ENCODE data around the gene AGFG1. TPM values are rescaled to one million over a fixed set of nuclear protein-coding genes. Genes with fewer than 3 reads are reported as not detected.
"Not testable (repeated sequence)": the region's sequence is repeated elsewhere in the genome, so short reads cannot be mapped to it uniquely, and the experiment has no call there.

Gene AGFG1
- total RNA-seq, 1 experiment from 2014 or later: 116 TPM

DNA sequence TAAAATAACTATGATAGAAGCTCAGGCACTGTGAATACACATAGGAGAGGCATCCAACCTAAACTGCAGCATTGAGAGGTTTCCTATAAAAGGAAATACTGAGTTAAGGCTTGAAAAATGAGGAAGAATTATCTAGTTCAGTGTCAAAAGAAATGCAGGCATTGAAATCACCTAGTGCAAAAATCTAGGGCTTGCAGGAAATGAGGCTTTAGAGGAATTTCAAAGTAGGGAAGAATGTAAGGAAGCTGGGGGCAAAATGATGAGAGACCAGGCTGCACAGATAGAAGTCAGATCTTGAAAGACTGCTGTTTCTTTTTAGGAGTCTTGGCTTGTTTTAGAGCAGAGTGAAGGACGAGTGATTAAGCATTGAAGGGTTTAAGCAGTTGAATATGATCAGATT, 98.7 kb downstream of the AGFG1 start:
- no peak for DNase-seq
- Histone ChIP-seq H3K27me3 (ENCODE audit: control insufficient read depth, insufficient read depth, low read length) (no peaks in the 10 kb centered on the region), H3K4me3 (ENCODE audit: insufficient read depth, low read depth, low read length) (no peak overlapping the region), H3K36me3 (replicated peaks; ENCODE audit: control insufficient read depth, insufficient read depth, low read length) (no peaks in the 10 kb centered on the region)

DNA sequence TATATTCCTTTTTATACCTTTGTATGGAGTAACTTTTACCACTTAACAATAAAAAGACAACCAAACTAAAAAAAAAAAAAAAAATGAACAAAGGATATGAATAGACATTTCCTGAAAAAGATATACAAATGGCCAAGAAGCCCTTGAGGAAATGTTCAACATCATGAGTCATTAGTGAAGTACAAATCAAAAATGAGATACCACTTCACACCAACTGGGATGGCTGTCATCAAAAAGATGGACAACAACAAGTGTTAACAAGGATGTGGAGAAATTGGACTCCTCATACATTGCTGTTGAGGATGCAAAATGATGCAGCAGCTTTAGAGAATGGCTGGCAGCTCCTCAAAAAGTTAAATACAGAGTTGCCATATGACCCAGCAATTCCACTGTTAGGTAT, 104.2 kb downstream of the AGFG1 start:
- H3K36me3 ChIP-seq (replicated peaks; ENCODE audit: control insufficient read depth, insufficient read depth, low read length): no peaks in the 10 kb centered on the region
- H3K27me3 ChIP-seq (ENCODE audit: control insufficient read depth, insufficient read depth, low read length): no peaks in the 10 kb centered on the region
- H3K4me3 ChIP-seq (ENCODE audit: insufficient read depth, low read depth, low read length): no peak overlapping the region
- DNase-seq: no peak

DNA sequence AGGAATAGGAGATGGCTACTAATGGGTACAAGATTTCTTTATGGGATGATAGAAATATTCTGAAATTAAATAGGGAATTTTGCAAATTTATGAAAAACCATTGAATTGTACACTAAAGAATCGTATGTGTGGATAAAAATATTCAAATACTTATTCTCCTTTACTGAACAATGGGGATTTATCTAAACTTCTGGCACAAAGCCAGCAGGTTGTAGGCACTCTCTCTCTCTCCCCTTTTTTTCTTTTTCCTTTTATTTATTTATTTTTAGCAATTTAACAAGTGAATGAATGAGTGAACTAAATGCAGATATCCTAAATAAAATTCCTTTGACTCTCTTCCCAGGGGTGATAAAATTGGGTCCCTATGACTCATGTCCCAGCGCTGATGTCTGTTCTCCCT, 104.9 kb downstream of the AGFG1 start:
- no peak for DNase-seq
- H3K4me3 ChIP-seq (ENCODE audit: insufficient read depth, low read depth, low read length): no peak overlapping the region

DNA sequence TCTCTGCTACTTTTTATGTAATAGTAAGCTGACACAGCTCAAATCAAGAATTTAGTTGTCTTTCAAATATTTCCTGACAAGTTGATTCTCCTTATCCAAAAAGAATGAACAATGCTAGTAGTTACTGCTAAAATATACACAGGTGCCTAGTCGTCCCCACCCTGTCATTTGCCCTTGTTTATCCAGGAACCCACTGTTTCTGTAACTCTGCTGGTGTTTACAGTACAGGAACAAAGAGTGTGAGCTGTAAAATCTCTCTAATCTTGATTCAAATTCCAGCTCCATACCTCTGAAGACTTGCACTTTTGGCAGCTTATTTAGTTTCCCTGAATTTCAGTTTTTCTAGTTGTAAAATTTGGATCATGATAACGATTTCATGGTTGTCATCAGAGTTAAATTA, 105.6 kb downstream of the AGFG1 start:
- Histone ChIP-seq H3K4me3 (ENCODE audit: insufficient read depth, low read depth, low read length) (no peak overlapping the region), H3K27me3 (ENCODE audit: control insufficient read depth, insufficient read depth, low read length) (no peaks in the 10 kb centered on the region), H3K36me3 (replicated peaks; ENCODE audit: control insufficient read depth, insufficient read depth, low read length) (no peaks in the 10 kb centered on the region)
- no peak for DNase-seq

More for the DNA sequence above, 104.9 kb downstream of the AGFG1 start:
- Histone ChIP-seq H3K36me3 (replicated peaks; ENCODE audit: control insufficient read depth, insufficient read depth, low read length) (no peaks in the 10 kb centered on the region), H3K27me3 (ENCODE audit: control insufficient read depth, insufficient read depth, low read length) (no peaks in the 10 kb centered on the region)

DNA sequence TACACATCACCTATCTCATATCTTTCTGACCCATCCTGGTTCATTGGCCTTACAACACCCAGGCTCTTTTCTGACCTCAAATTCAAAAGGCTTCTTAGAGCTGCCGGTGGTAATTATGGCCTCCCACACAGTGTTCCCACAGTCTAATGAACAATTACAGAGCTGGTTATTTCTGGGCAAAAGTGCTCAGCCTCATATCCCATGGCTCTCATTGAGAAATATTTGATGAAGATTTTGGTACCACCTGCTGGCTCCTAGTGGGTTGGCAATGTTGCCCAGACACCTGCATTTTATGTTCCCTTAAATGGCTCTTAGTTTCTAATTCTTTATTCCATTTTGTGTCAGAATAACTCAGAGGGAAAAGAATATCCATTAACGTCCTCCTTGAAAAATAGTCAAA, 106.7 kb downstream of the AGFG1 start:
- no peak overlapping the region for H3K4me3 ChIP-seq (ENCODE audit: insufficient read depth, low read depth, low read length)
- DNase-seq: no peak

DNA sequence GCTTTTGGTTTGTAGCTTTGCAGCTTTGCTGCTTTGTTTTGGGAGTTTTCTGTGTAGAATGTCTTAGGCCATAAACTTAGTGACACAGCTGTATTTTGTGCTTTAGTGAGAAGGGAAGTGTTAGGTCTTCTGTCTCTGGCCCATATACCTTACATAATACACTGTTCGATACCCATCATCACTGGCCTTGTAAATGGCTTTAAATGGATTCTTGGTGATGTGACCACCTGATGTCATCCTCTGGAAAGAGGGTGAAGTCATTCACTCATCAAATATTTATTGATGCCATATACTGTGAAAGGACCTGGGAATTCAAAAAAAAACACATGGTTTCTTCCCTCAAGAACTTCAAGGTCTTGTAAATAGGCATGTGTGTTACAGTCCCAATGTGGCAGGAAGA, 107.8 kb downstream of the AGFG1 start:
- no peak for DNase-seq
- H3K4me3 ChIP-seq (ENCODE audit: insufficient read depth, low read depth, low read length): no peak overlapping the region
- no peaks in the 10 kb centered on the region for H3K36me3 ChIP-seq (replicated peaks; ENCODE audit: control insufficient read depth, insufficient read depth, low read length)
- no peaks in the 10 kb centered on the region for H3K27me3 ChIP-seq (ENCODE audit: control insufficient read depth, insufficient read depth, low read length)

More for the DNA sequence above, 106.7 kb downstream of the AGFG1 start:
- Histone ChIP-seq H3K27me3 (ENCODE audit: control insufficient read depth, insufficient read depth, low read length) (no peaks in the 10 kb centered on the region), H3K36me3 (replicated peaks; ENCODE audit: control insufficient read depth, insufficient read depth, low read length) (no peaks in the 10 kb centered on the region)

DNA sequence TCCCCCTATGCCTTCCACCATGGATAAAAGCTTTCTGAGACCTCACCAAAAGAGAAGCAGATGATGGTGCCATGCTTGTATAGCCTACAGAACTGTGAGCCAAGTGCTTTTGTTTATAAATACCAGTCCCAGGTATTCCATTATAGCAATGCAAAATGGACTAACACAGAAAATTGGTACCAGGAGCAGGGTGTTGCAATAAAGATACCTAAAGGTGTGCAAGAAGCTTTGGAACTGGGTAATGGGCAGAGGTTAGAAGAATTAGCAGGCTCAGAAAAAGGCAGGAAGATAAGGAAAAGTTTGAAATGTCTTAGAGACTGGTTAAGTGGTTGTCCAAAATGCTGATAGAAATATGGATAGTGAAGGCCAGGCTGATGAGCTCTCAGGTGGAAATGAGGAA, 110.4 kb downstream of the AGFG1 start:
- H3K36me3 ChIP-seq (replicated peaks; ENCODE audit: control insufficient read depth, insufficient read depth, low read length): no peaks in the 10 kb centered on the region
- no peaks in the 10 kb centered on the region for H3K27me3 ChIP-seq (ENCODE audit: control insufficient read depth, insufficient read depth, low read length)
- no peak for DNase-seq
- H3K4me3 ChIP-seq (ENCODE audit: insufficient read depth, low read depth, low read length): no peak overlapping the region

DNA sequence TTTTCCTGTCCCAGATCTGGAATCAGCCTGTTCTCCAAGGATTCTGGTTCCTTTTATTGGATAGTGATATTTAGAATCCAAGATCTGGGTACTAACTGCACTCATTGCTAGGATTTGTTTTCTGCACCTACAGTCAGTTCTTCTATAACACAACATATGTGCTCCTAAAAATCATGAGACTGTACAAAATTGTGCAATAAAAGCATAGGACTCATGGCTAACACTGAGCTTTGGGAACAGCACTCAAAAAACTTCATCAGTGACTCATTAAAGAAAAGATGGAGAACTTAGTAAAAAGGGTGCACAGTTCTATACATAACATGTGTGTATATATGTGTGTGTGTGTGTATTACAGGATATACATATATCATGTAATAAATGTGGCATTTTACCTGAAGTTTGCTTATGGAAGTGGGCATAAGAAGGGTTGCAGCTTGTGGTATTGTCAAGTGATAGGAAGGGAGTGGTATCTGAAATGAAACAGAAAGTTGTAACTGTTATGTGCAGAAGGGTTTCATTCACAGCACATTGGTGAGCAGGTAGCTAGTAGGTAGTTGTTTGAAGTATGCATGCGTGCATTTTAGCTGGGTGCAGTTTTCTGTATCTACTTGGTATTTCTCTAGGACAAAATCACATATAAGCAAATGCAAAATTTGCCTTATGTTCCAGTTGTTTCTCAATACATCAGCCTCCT, 120.9 kb downstream of the AGFG1 start:
- H3K27me3 ChIP-seq (ENCODE audit: control insufficient read depth, insufficient read depth, low read length): no peaks in the 10 kb centered on the region
- H3K36me3 ChIP-seq (replicated peaks; ENCODE audit: control insufficient read depth, insufficient read depth, low read length): no peaks in the 10 kb centered on the region
- H3K4me3 ChIP-seq (ENCODE audit: insufficient read depth, low read depth, low read length): no peak overlapping the region
- DNase-seq: no peak

DNA sequence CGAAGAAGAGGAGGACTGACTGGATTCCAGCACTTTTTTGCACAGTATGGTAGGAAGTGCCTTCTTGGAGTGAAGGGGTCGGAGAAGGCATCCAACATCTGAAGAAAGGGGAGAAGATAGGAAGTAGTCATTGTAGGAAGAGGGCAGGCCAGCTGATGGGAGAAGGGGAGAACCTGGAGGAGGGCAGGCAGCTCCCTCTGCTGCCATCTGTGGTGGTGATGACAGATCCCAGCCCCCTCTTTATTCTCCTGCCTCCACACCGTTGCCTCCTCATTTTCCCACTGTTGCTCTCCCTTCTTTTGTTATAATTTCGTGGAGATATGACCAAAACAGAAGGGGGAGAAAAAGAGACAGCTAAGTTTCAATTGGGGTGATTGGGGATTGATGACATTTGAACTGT, 123.8 kb downstream of the AGFG1 start:
- no peaks in the 10 kb centered on the region for H3K27me3 ChIP-seq (ENCODE audit: control insufficient read depth, insufficient read depth, low read length)
- DNase-seq: peak; percentile 51
- H3K4me3 ChIP-seq (ENCODE audit: insufficient read depth, low read depth, low read length): no peak overlapping the region
- no peaks in the 10 kb centered on the region for H3K36me3 ChIP-seq (replicated peaks; ENCODE audit: control insufficient read depth, insufficient read depth, low read length)

DNA sequence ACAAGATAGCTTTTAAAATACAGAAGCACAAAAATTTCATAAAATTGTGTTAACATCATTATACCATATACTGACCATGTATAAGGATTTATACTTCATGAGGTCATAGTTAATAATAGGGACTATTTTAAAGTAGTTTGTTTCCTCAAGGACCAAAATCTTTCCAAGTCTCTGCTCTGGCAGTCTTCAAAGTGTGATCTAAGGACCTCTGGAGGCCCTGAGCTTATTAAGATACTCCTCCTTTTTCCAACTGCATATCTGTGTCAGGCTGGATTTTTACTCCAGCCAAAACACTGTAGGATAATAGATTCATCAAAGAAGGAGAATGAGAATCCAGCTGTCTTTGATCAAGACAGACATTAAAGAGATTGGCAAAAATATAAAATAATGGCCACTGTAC, 125.1 kb downstream of the AGFG1 start:
- no peaks in the 10 kb centered on the region for H3K27me3 ChIP-seq (ENCODE audit: control insufficient read depth, insufficient read depth, low read length)
- no peak overlapping the region for H3K4me3 ChIP-seq (ENCODE audit: insufficient read depth, low read depth, low read length)
- H3K36me3 ChIP-seq (replicated peaks; ENCODE audit: control insufficient read depth, insufficient read depth, low read length): no peaks in the 10 kb centered on the region
- no peak for DNase-seq

DNA sequence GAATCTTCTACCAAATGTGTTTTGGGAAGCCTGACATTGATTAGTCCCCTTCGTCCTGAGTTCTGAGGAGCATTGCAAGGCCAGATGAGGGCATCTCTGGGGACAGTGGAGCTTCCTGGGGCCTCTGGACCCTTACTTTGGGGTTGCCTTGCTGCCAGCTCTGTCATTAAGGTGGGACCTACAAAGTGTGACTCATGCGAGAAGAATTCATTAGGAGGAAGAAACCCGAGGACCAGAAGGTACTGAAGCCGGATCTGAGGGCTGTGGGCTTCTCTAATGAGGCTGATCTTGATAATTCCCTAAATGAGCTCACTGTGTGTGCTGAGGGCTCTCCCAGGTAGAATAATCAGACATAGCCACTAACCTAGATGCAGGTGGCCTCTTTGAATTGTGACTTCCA, 126.0 kb downstream of the AGFG1 start:
- Histone ChIP-seq H3K27me3 (ENCODE audit: control insufficient read depth, insufficient read depth, low read length) (no peaks in the 10 kb centered on the region), H3K36me3 (replicated peaks; ENCODE audit: control insufficient read depth, insufficient read depth, low read length) (no peaks in the 10 kb centered on the region), H3K4me3 (ENCODE audit: insufficient read depth, low read depth, low read length) (no peak overlapping the region)
- peak; percentile 42 for DNase-seq

DNA sequence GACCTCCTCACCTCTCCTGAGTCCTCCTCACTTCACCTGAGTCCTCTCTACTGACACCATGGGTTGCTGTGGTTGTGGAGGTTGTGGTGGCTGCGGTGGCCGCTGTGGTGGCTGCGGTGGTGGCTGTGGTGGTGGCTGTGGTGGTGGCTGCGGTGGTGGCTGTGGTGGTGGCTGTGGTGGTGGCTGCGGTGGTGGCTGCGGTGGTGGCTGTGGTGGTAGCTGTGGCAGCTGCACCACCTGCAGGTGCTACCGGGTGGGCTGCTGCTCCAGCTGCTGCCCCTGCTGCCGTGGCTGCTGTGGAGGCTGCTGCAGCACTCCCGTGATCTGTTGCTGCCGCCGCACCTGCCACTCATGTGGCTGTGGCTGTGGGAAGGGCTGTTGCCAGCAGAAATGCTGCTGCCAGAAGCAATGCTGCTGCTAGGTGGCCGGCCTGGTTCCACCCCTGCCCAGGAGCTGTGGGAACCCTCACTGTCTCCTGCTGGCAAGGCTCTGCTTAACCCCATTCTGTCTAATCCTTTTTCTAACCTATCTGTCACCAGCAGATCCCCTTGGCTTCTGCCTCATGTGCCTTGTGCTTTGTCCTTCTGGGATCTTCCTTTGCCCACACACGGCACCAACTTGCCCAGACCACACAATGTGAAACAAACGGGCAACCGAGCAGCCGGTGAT, 127.0 kb downstream of the AGFG1 start, which contains the start of gene SCYGR2:
TSS of gene SCYGR2 (plus strand) at position 59 of the 669 bp plus-strand sequence. CDS start at position 59, 0 bp downstream.
- not testable (repeated sequence) for DNase-seq

DNA sequence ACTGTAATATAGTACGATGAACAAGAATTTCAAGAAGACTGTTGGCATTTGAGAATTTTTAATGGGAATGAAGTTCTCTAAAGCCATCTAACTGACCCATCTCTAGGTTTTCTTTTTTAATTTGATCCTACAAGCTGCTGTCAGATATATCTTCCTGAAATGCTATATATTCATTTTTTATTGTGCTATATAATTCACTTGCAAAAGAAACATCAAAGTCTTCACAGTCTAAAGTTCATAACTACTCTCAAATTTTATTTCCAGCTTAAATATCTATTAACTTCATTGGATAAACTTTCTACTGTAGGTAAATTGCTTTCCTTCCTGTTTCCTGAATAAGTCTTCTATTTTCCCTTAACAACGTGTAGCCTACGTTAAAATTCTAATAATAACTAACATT, 130.4 kb downstream of the AGFG1 start:
- no peak for DNase-seq
- Histone ChIP-seq H3K27me3 (ENCODE audit: control insufficient read depth, insufficient read depth, low read length) (no peaks in the 10 kb centered on the region), H3K36me3 (replicated peaks; ENCODE audit: control insufficient read depth, insufficient read depth, low read length) (no peaks in the 10 kb centered on the region), H3K4me3 (ENCODE audit: insufficient read depth, low read depth, low read length) (no peak overlapping the region)

More for the DNA sequence above, 127.0 kb downstream of the AGFG1 start, which contains the start of gene SCYGR2:
- H3K4me3 ChIP-seq (ENCODE audit: insufficient read depth, low read depth, low read length); H3K36me3 ChIP-seq (replicated peaks; ENCODE audit: control insufficient read depth, insufficient read depth, low read length); H3K27me3 ChIP-seq (ENCODE audit: control insufficient read depth, insufficient read depth, low read length): not testable (repeated sequence)

DNA sequence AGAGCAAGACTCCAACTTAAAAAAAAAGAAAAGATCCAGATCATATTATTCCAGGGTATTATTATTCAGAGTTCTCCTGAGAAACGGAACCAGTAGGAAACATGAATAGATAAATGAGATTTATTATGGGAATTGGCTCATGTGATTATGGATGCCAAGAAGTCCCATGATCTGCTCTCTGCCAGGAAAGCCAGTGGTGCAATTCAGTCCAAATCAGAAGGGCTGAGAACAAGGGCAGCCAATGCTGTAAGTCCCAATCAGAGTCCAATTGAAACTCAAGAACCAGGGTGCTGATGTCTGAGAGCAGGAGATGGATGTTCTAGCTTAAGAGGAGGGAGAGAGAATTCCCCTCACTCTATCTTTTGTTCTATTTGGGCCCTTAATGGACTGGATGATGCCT, 134.5 kb downstream of the AGFG1 start:
- DNase-seq: no peak
- no peaks in the 10 kb centered on the region for H3K36me3 ChIP-seq (replicated peaks; ENCODE audit: control insufficient read depth, insufficient read depth, low read length)
- H3K4me3 ChIP-seq (ENCODE audit: insufficient read depth, low read depth, low read length): no peak overlapping the region
- H3K27me3 ChIP-seq (ENCODE audit: control insufficient read depth, insufficient read depth, low read length): no peaks in the 10 kb centered on the region

DNA sequence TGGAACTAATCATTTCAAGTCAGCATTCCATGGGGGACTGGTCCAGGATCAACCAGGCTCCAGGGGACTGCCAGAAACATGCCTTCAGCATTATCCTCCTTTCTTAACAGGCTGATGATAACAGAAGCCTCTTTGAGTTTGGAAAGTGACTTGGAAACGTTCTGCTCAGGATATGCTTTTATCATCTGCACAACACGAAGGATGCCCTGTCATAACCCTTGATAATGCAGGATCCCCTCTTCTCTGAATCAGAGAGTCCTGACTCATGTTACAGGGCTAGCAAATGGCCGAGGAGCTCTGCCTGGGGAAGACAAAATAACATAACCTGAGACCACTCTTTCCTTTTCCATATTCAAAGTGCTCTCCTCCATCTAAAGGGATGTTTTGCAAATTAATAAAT, 136.0 kb downstream of the AGFG1 start:
- no peak for DNase-seq
- Histone ChIP-seq H3K27me3 (ENCODE audit: control insufficient read depth, insufficient read depth, low read length) (no peaks in the 10 kb centered on the region), H3K36me3 (replicated peaks; ENCODE audit: control insufficient read depth, insufficient read depth, low read length) (no peaks in the 10 kb centered on the region), H3K4me3 (ENCODE audit: insufficient read depth, low read depth, low read length) (no peak overlapping the region)

Measured in H7 (cell line).